OCI-M2 (cell line): ENCODE data around the gene MOSMO.

ENCODE experiments used
- DNase-seq: peaks from one replicate; lab custom pipeline; 2025; ENCODE audit not compliant: unreplicated experiment; lab: John Stamatoyannopoulos, UW

The MOSMO gene

GRCh38 chr16:22007509-22008214 lies at the start of gene MOSMO:
Gene MOSMO (plus strand): TSS chr16:22008111. CDS start chr16:22008302, 191 bp downstream.
- no peak for DNase-seq

DNA sequence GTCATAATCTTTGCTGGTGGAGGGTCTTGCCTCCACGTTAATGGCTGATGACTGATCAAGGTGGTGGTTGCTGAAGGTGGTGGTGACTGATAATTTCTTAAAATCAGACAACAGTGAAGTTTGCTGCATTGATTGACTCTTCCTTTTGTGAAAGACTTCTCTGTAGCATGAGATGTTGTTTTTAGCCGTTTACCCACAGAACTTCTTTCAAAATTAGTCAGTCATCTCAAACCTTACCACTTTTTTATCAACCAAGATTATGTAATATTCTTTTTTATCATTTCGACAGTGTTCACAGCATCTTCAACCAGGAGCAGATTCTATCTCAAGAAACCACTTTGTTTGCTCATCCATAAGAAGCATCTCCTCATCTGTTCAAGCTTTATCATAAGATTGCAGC lies 48.9 kb upstream of the MOSMO start:
- DNase-seq, result no peak

DNA sequence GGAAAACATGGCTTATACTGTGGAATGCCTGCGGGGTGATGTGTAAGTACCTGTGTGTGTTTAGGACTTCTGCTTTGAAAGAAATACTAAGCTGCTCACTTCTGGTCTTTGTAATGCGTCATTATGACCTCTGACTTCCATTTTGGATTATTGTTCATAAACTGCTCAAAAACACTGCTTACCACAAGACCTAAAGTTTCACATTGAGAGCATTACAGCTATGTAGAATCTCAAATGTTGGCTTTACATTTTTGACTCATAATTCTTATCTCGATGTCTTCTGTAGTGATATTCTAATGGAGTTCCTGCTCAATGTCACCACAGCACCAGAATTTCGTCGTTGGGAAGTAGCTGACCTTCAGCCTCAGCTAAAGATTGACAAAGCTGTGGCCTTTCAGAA lies 45.4 kb upstream of the MOSMO start:
- no peak for DNase-seq

DNA sequence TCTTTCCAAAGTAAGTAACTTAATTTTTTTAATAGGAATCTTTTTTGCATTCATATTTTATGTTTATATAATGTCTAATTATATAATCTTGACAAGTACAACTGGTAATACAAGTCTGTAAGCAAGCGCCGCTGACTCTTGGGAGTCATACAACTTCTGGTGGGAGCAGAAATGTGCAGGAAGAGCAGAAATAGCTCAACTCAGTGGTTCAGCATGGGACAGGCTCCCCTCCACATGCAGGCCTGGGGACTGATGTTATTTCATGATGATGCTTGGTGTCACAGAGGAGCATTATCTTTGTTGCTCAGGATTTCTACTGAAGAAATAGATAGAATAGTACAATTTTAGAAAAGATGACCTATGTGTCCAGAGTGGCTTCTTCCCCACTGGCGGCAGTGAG lies 44.0 kb upstream of the MOSMO start:
- no peak for DNase-seq

- no peak for DNase-seq
These were observed 43.6 kb upstream of the MOSMO start for GRCh38 chr16:21964353-21964752.

GRCh38 chr16:21971856-21972255 lies 36.1 kb upstream of the MOSMO start:
- no peak for DNase-seq

DNA sequence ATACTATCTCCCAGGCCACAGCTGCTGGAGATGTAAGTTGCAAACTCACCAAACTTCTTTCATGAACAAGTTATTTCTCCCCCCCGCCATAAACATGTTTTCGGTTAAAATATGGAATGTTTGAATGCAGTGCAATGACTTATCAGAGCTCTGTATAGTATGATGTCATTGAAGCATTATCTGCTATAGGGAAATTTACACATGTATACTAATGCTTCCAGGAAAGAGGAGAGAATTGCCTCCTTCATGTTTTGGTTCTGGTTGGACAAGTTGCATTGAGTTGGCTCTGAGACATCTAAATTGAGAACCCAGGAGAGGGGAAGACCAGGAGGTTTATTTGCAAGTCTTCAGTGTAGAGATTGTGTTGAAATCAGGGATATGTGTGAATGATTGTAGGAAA lies 34.0 kb upstream of the MOSMO start:
- DNase-seq, result no peak

DNA sequence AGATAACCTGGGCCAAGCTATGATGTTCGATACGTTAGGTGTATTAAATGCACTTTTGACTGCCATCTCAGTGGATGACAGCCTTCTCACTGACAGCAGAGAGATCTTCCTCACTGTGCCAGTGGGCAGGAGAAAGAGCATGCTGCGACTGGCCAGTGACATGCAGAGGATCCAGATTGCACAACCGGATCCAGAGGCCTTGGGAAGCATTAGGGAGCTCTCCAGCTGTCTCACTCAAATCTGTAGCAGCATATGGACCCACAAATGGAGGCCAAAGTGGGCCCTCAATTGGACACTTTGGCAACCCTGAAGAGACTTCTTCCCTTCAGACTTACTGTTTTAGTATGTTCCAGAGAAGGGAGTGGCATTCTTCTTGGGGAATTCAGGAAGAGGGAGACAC lies 27.9 kb upstream of the MOSMO start:
- no peak for DNase-seq

DNA sequence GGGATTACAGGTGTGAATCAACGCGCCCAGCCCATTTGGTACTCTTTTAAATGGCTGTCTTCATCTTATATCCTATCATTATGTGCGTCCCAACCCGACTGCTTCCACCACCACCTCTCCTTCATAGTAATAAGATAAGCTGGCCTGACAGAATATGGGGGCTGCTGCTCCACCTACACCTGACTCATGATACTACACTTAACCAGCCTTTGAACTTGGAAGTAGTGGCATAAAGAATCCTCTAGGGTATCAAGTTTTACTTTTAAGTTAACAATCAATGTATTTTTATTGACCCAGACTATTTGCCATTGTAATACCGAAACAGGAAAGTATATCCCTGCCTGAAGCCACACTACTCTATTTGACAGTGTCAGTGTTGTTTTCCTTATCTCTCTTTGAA lies 25.8 kb upstream of the MOSMO start:
- no peak for DNase-seq

DNA sequence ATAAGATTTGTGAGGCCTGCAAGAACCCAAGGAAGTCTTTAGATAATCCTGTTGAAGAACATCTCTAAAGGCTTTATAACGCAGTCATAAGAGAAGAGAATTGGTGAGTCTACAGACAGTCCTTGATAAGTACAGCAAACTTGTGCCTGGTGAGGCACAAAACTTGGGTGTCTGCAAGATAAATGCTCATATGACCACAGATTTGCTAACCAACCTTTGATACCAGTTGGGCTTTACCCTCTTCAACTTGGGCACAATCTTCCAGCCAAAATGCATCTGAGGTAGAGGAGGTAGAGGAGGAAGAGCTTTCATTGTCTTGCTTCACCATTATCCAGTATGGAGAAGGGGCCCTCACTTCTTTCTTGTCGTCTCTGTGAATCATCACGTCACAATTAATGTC lies 23.8 kb upstream of the MOSMO start:
- no peak for DNase-seq

GRCh38 chr16:21985524-21985923 lies 22.4 kb upstream of the MOSMO start:
- DNase-seq, result no peak

DNA sequence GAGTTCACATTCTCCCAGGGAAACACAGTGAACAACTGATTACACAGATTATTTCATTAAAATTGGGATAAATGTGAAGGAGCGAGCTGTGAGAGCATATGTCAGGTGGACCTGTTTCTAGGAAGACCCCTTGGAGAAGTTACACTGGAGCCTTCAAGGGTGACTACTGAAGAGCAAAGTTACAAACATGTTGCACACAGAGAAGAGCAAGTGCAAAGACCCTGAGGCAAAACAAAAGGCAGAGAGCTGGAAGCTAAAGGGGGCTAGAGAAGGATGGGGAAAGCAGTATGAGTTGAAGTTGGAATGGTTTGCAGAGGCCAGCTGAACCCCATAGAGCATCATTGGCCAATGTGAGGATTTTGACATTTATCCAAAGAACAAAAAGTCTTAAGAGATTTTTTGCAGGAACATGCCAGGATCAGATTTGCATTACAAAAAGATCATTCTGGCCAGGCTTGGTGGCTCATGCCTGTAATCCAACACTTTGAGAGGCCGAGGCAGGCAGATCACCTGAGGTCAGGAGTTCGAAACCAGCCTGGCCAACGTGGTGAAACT lies 21.1 kb upstream of the MOSMO start:
- no peak for DNase-seq

GRCh38 chr16:21987498-21987897 lies 20.4 kb upstream of the MOSMO start:
- DNase-seq, result no peak

- DNase-seq, result no peak
These were observed 18.8 kb upstream of the MOSMO start for GRCh38 chr16:21989133-21989532.

- DNase-seq, result no peak
These were observed 18.2 kb upstream of the MOSMO start for GRCh38 chr16:21989751-21990150.

- DNase-seq, result no peak
These were observed 17.4 kb upstream of the MOSMO start for GRCh38 chr16:21990381-21990944.

GRCh38 chr16:21991621-21992020 lies 16.3 kb upstream of the MOSMO start:
- DNase-seq, result no peak

DNA sequence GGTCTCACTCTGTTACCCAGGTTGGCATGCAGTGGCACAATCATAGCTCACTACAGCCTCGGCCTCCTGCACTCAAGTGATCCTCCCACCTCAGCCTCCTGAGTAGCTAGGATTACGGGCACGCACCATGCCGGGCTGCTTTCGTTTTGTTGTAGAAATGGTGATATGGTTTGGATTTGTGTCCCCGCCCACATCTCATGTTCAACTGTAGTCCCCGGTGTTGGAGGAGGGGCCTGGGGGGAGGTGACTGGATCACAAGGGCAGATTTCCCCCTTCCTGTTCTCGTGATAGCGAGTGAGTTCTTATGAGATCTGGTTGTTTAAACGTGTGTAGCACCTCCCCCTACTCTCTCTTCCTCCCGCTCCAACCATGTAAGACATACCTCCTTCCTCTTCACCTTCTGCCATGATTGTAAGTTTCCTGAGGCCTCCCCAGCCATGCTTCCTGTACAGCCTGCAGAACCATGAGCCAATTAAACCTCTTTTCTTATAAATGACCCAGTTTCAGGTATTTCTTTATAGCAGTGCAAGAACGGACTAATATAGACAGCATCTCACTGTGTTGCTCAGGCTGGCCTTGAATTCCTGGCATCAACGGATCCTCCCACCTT lies 12.9 kb upstream of the MOSMO start:
- no peak for DNase-seq

- DNase-seq, result no peak
These were observed 10.8 kb upstream of the MOSMO start for GRCh38 chr16:21996923-21997696.

GRCh38 chr16:21997697-21998480 lies 10.0 kb upstream of the MOSMO start:
- DNase-seq, result no peak

GRCh38 chr16:22001591-22001990 lies 6.3 kb upstream of the MOSMO start:
- DNase-seq, result no peak
